PC-9 (cell line): ENCODE measurements around the gene EGFL8.

Source experiments
- CTCF ChIP-seq: fragments of 200-600 bp; sonication (generic); conservative IDR thresholded peaks from 2 replicates; pipeline ENCODE4 v1.6.1; 2017; ENCODE audit warnings: mixed run types, antibody characterized with exemption, mild to moderate bottlenecking, moderate library complexity
- EZH2 ChIP-seq: fragments of 200-600 bp; sonication (generic); IDR thresholded peaks from 2 replicates; pipeline ENCODE4 v1.8.0; 2017; ENCODE audit warnings: antibody characterized with exemption, low read depth

- TF ChIP-seq CTCF: no peak
- TF ChIP-seq EZH2: no peak
Observed at GRCh38 chr6:32140420-32141046, 23.9 kb upstream of the EGFL8 start.
